Panc1 (cell line): ENCODE data around the gene NID1. TPM values are rescaled to one million over a fixed set of nuclear protein-coding genes. Genes with fewer than 3 reads are reported as not detected.

Source experiments
- ATAC-seq: fragments of 200-7000 bp; cut with Tn5 transposase; 2 replicates; pipeline ENCODE4 v1.9.1; 2020; ENCODE audit warnings: mild to moderate bottlenecking, moderate library complexity
- BruUV-seq: library from RNA; stranded (reverse); fragments of 400-500 nt; replicated peaks from 2 replicates; lab custom pipeline; 2021; lab: Mats Ljungman, UMichigan
- CTCF ChIA-PET: fragments of 300-600 bp; sonication (Branson Sonifier 250); formaldehyde crosslinking; loops from one replicate; lab custom pipeline; 2022; ENCODE audit warnings: antibody characterized with exemption; lab: Charles Lee
- POLR2A ChIA-PET: fragments of 300-600 bp; sonication (Branson Sonifier 250); formaldehyde crosslinking; loops from one replicate; lab custom pipeline; 2022; ENCODE audit warnings: antibody characterized with exemption; lab: Charles Lee
- DNase-seq: peaks from one replicate; pipeline ENCODE4 v3.0.0-alpha.2; 2010; ENCODE audit warnings: low read depth, low spot score
- H3K27ac ChIP-seq: 2 replicates; pipeline ENCODE4 v1.5.1; 2011; ENCODE audit warnings: mild to moderate bottlenecking, low read length, inconsistent platforms
- H3K27me3 ChIP-seq: fragments of 200-500 bp; sonication (Bioruptor generic); 2 replicates; pipeline ENCODE4 v1.6.0; 2014; ENCODE audit warnings: low read length, inconsistent platforms; ENCODE audit not compliant: control insufficient read depth, insufficient read depth
- H3K36me3 ChIP-seq: fragments of 200-500 bp; sonication (Bioruptor generic); 2 replicates; pipeline ENCODE4 v1.5.1; 2014; ENCODE audit warnings: inconsistent platforms, mild to moderate bottlenecking, low read length, moderate library complexity; ENCODE audit not compliant: control insufficient read depth, insufficient read depth
- H3K4me1 ChIP-seq: 2 replicates; pipeline ENCODE4 v1.5.1; 2011; ENCODE audit warnings: inconsistent platforms, mild to moderate bottlenecking, low read length, moderate library complexity; ENCODE audit not compliant: control insufficient read depth, insufficient read depth
- H3K4me3 ChIP-seq, 2 experiments: 2 replicates each; pipeline ENCODE4 v1.5.1; 2011 to 2012; ENCODE audit warnings: low read depth in 2 of 2, low read length in 2 of 2, mild to moderate bottlenecking in 2 of 2, inconsistent platforms in 1 of 2, moderate library complexity in 1 of 2
- H3K9me3 ChIP-seq: fragments of 200-500 bp; sonication (Bioruptor generic); 2 replicates; pipeline ENCODE4 v1.5.1; 2014; ENCODE audit warnings: low read depth, mild to moderate bottlenecking, inconsistent platforms, low read length, moderate library complexity; ENCODE audit not compliant: control insufficient read depth, insufficient read depth
- CTCF ChIP-seq: fragments of 450-650 bp; IDR thresholded peaks from 2 replicates; pipeline ENCODE4 v1.5.1; 2017; ENCODE audit warnings: mild to moderate bottlenecking
- POLR2AphosphoS5 ChIP-seq: IDR thresholded peaks from 2 replicates; pipeline ENCODE4 v1.6.1; 2012; ENCODE audit warnings: mild to moderate bottlenecking, low read depth, low read length, moderate library complexity
- REST ChIP-seq, 2 experiments: IDR thresholded peaks; 2 replicates each; pipeline ENCODE4 v1.6.1; 2011 to 2012; ENCODE audit warnings: low read depth in 2 of 2, control low read depth in 1 of 2, low read length in 1 of 2, mild to moderate bottlenecking in 1 of 2, moderate library complexity in 1 of 2; ENCODE audit not compliant: insufficient read depth in 1 of 2
- SIN3A ChIP-seq: IDR thresholded peaks from 2 replicates; pipeline ENCODE4 v1.6.1; 2012; ENCODE audit warnings: low read depth, mild to moderate bottlenecking, low read length, moderate library complexity, borderline replicate concordance; ENCODE audit not compliant: insufficient read depth
- TCF7L2 ChIP-seq: IDR thresholded peaks from 2 replicates; pipeline ENCODE4 v1.6.1; 2011; ENCODE audit warnings: mild to moderate bottlenecking, low read depth, low read length, inconsistent platforms
- in situ Hi-C: cut with HindIII; loops from 2 replicates; pipeline ENCODE4 v1.10.0; 2016; ENCODE audit warnings: low sequenced_read_pairs, low pct_unique_long_range_greater_than_20kb
- intact Hi-C: fragments of 100-400 bp; cut with micrococcal nuclease; formaldehyde crosslinking; loops from one replicate; pipeline ENCODE4 v1.10.0; 2022; ENCODE audit not compliant: unreplicated experiment
- total RNA-seq: library from RNA; stranded (reverse); gene quantifications from one replicate; pipeline ENCODE4 v1.2.1, GENCODE V29; 2021; ENCODE audit not compliant: unreplicated experiment

Gene NID1
- total RNA-seq, 1 experiment from 2014 or later: 89.3 TPM

- Histone ChIP-seq H3K27ac (no peak overlapping the region), H3K9me3 (no peaks in the 10 kb centered on the region), H3K27me3 (no peaks in the 10 kb centered on the region), H3K4me3 (no peak overlapping the region), H3K36me3 (no peaks in the 10 kb centered on the region), H3K4me1 (no peaks in the 10 kb centered on the region)
- TF ChIP-seq REST (IDR thresholded peaks at IDR 0.05; ENCODE audit: insufficient read depth in 1 of 2, low read depth in 2 of 2, low read length in 1 of 2) (no peak), POLR2AphosphoS5 (no peak), TCF7L2 (no peak), SIN3A (no peak), CTCF (no peak)
- ATAC-seq (no peak), DNase-seq (no peak)
- intact Hi-C loops: no loop called here
- POLR2A ChIA-PET: no interaction called here
- in situ Hi-C loops: no loop called here
- CTCF ChIA-PET: no interaction called here
- BruUV-seq: no TSS peak
Measured at GRCh38 chr1:235990330-235990795, 74.5 kb downstream of the NID1 start.

GRCh38 chr1:235989105-235989504, 75.8 kb downstream of the NID1 start:
- H3K36me3 ChIP-seq: no peaks in the 10 kb centered on the region
- intact Hi-C loops (no loop called here), in situ Hi-C loops (no loop called here)
- TF ChIP-seq POLR2AphosphoS5 (no peak), REST (IDR thresholded peaks at IDR 0.05; ENCODE audit: insufficient read depth in 1 of 2, low read depth in 2 of 2, low read length in 1 of 2) (no peak), CTCF (no peak)
- no peaks in the 10 kb centered on the region for H3K27me3 ChIP-seq
- no peak for ATAC-seq
- no peaks in the 10 kb centered on the region for H3K9me3 ChIP-seq
- no peak for DNase-seq
- no peaks in the 10 kb centered on the region for H3K4me1 ChIP-seq
- no peak overlapping the region for H3K4me3 ChIP-seq
- H3K27ac ChIP-seq: no peak overlapping the region
- ChIA-PET CTCF (no interaction called here), POLR2A (no interaction called here)
- BruUV-seq: no TSS peak
